Measurements from ENCODE around the gene CELF2. TPM values are rescaled to one million over a fixed set of nuclear protein-coding genes. Genes with fewer than 3 reads are reported as not detected.

The CELF2 gene
- total RNA-seq, 1 donor from 2014 or later: 31.6 TPM

DNA sequence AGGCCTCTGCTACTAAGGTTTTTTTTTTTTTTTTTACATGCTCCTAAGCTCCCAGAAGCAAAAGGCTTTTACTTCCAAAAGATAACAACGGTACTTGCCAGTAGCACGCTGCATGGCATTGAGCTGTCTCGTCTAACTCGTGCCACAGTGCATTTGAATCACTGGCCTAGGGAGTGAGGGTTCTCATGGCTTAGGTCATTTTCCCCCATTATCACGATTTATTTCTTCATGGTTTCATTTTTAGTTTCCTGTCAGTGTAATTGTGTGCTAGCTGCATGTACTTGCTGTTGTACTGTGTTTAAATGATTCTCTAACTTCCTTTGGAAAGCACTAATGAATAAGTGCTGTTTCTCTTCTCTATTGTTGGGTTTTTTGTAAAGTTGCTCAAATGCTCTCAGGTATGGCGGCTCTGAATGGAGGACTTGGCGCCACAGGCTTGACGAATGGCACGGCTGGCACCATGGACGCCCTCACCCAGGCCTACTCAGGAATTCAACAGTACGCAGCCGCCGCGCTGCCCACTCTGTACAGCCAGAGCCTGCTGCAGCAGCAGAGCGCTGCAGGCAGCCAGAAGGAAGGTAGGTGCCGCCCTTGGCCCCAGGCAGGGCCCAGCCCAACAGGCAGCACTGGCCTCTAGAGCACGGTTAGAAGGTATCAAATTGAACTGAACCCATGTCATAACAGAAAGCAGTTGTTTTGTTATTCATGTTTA lies 303.3 kb downstream of the CELF2 start:
- H3K27ac Mint-ChIP-seq: no peak overlapping the region
- Histone ChIP-seq H3K4me3 (no peak overlapping the region), H3K27ac (no peak overlapping the region), H3K4me2 (no peak overlapping the region), H3K9me3 (ENCODE audit: low read depth) (no peaks in the 10 kb centered on the region), H3K27me3 (no peaks in the 10 kb centered on the region), H3F3A (ENCODE audit: low read depth) (no peaks in the 10 kb centered on the region), H4K20me1 (ENCODE audit: low read depth) (no peaks in the 10 kb centered on the region), H3K36me3 (no peaks in the 10 kb centered on the region), H2AFZ (replicated peaks) (no peak overlapping the region), H3K9ac (no peak overlapping the region), H3K79me2 (ENCODE audit: low read depth) (no peaks in the 10 kb centered on the region), H3K4me1 (no peaks in the 10 kb centered on the region)
- no peaks in the 10 kb centered on the region for H3K4me1 Mint-ChIP-seq
- H3K27me3 Mint-ChIP-seq (ENCODE audit: insufficient read depth, low read depth): no peaks in the 10 kb centered on the region
- H3K9me3 Mint-ChIP-seq: peaks cover under 1% of the 10 kb centered on the region
- DNase-seq (ENCODE audit: low spot score): no peak
- TF ChIP-seq EZH2 (IDR thresholded peaks at IDR 0.05): no peak
- TF ChIP-seq EZH2phosphoT487 (IDR thresholded peaks at IDR 0.05): no peak
- TF ChIP-seq, protein P1, sequence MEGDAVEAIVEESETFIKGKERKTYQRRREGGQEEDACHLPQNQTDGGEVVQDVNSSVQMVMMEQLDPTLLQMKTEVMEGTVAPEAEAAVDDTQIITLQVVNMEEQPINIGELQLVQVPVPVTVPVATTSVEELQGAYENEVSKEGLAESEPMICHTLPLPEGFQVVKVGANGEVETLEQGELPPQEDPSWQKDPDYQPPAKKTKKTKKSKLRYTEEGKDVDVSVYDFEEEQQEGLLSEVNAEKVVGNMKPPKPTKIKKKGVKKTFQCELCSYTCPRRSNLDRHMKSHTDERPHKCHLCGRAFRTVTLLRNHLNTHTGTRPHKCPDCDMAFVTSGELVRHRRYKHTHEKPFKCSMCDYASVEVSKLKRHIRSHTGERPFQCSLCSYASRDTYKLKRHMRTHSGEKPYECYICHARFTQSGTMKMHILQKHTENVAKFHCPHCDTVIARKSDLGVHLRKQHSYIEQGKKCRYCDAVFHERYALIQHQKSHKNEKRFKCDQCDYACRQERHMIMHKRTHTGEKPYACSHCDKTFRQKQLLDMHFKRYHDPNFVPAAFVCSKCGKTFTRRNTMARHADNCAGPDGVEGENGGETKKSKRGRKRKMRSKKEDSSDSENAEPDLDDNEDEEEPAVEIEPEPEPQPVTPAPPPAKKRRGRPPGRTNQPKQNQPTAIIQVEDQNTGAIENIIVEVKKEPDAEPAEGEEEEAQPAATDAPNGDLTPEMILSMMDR (IDR thresholded peaks at IDR 0.05): no peak
- H3K4me3 Mint-ChIP-seq: no peak overlapping the region
- peaks cover 14% of the 10 kb centered on the region for H3K36me3 Mint-ChIP-seq

GRCh38 chr10:11322698-11323097 lies 305.0 kb downstream of the CELF2 start:
- Histone ChIP-seq H3K4me2 (no peak overlapping the region), H3K36me3 (no peaks in the 10 kb centered on the region), H3K79me2 (ENCODE audit: low read depth) (no peaks in the 10 kb centered on the region), H3K4me1 (no peaks in the 10 kb centered on the region), H3K27ac (no peak overlapping the region), H2AFZ (replicated peaks) (no peak overlapping the region), H3K9me3 (ENCODE audit: low read depth) (no peaks in the 10 kb centered on the region), H3F3A (ENCODE audit: low read depth) (no peaks in the 10 kb centered on the region), H4K20me1 (ENCODE audit: low read depth) (no peaks in the 10 kb centered on the region), H3K9ac (no peak overlapping the region), H3K27me3 (no peaks in the 10 kb centered on the region), H3K4me3 (no peak overlapping the region)
- H3K27ac Mint-ChIP-seq: no peak overlapping the region
- no peak for TF ChIP-seq EZH2phosphoT487 (IDR thresholded peaks at IDR 0.05)
- TF ChIP-seq, protein P1 (IDR thresholded peaks at IDR 0.05): no peak
- TF ChIP-seq EZH2 (IDR thresholded peaks at IDR 0.05): no peak
- no peaks in the 10 kb centered on the region for H3K27me3 Mint-ChIP-seq (ENCODE audit: insufficient read depth, low read depth)
- no peak for DNase-seq (ENCODE audit: low spot score)
- no peaks in the 10 kb centered on the region for H3K4me1 Mint-ChIP-seq
- H3K36me3 Mint-ChIP-seq: peaks cover 10% of the 10 kb centered on the region
- H3K9me3 Mint-ChIP-seq: no peaks in the 10 kb centered on the region
- no peak overlapping the region for H3K4me3 Mint-ChIP-seq

DNA sequence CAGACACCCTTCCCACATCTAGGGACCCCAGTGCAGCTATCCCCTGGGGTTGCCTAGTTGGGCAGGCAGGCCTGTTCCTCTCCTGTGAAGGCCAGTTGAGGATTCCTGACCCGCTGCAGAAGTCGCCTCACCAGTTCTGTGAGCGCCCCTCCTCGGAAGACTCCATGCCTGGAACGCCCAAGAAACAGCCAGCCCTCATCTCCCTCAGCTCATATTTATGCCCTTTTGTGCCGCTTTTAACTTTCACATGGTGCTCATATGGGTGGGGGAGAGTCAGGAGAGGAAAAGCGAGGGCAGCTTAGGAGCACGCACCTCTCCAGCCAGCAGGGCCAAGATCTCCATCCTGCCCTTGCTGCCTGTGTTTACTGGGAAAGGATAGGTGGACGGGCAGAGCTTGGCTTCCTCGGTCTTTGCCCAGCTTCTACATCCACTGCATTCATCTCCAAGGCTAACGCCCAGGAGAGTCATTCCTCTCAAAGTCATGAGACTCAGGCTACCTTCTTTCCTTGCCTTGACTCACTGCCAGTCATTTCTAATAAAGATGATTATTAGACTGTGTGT lies 307.2 kb downstream of the CELF2 start:
- Histone ChIP-seq H3K4me2 (no peak overlapping the region), H3K4me3 (no peak overlapping the region), H2AFZ (replicated peaks) (no peak overlapping the region), H3K36me3 (no peaks in the 10 kb centered on the region), H4K20me1 (ENCODE audit: low read depth) (no peaks in the 10 kb centered on the region), H3K27ac (no peak overlapping the region), H3K79me2 (ENCODE audit: low read depth) (no peaks in the 10 kb centered on the region), H3K4me1 (peaks cover 18% of the 10 kb centered on the region), H3K27me3 (no peaks in the 10 kb centered on the region), H3F3A (ENCODE audit: low read depth) (no peaks in the 10 kb centered on the region), H3K9me3 (ENCODE audit: low read depth) (no peaks in the 10 kb centered on the region), H3K9ac (no peak overlapping the region)
- Mint-ChIP-seq H3K27ac (no peak overlapping the region), H3K4me1 (peaks cover 10% of the 10 kb centered on the region), H3K27me3 (ENCODE audit: insufficient read depth, low read depth) (no peaks in the 10 kb centered on the region), H3K36me3 (peaks cover under 1% of the 10 kb centered on the region), H3K4me3 (no peak overlapping the region), H3K9me3 (no peaks in the 10 kb centered on the region)
- TF ChIP-seq, protein P1 (IDR thresholded peaks at IDR 0.05): no peak
- TF ChIP-seq EZH2phosphoT487 (IDR thresholded peaks at IDR 0.05) (no peak), EZH2 (IDR thresholded peaks at IDR 0.05) (no peak)
- no peak for DNase-seq (ENCODE audit: low spot score)
